Natural killer cell treated with Interleukin-12 subunit alpha and Interleukin-12 subunit beta and Interleukin-15 and Interleukin-18, amount 100 ng/mL, for 72 hours (primary cell): ENCODE measurements around the gene CYB5R3. TPM values are rescaled to one million over a fixed set of nuclear protein-coding genes. Genes with fewer than 3 reads are reported as not detected.

Experiments used
- ATAC-seq, 2 donors: fragments of 150-1000 bp; cut with Tn5 transposase in 1 of 2; sonication (Bioruptor Pico), chemical (Tn5 transposase) in 1 of 2; 2 replicates each; pipeline ENCODE4 v1.10.0; 2021
- DNase-seq: peaks from one replicate; pipeline ENCODE4 v3.0.0; 2022; ENCODE audit warnings: low spot score
- H3K27ac Mint-ChIP-seq, 2 donors: 1 replicate in 1 of 2; 2 replicates in 1 of 2; pipeline ENCODE4 v1.8.0; 2022; ENCODE audit warnings: mixed read lengths in 2 of 2, mild to moderate bottlenecking in 1 of 2, moderate library complexity in 1 of 2
- H3K27me3 Mint-ChIP-seq, 2 donors: 1 replicate in 1 of 2; 2 replicates in 1 of 2; pipeline ENCODE4 v1.8.0; 2022; ENCODE audit warnings: mixed read lengths in 2 of 2
- H3K36me3 Mint-ChIP-seq: one replicate; pipeline ENCODE4 v1.8.0; 2022; ENCODE audit warnings: mixed read lengths
- H3K4me1 Mint-ChIP-seq, 2 donors: 1 replicate in 1 of 2; 2 replicates in 1 of 2; pipeline ENCODE4 v1.8.0; 2022; ENCODE audit warnings: low read depth in 2 of 2, mixed read lengths in 2 of 2, mild to moderate bottlenecking in 1 of 2
- H3K4me3 Mint-ChIP-seq: one replicate; pipeline ENCODE4 v1.8.0; 2022; ENCODE audit warnings: mixed read lengths
- H3K9me3 Mint-ChIP-seq: 2 replicates; pipeline ENCODE4 v1.8.0; 2022; ENCODE audit warnings: mixed read lengths
- total RNA-seq, 2 donors: library from RNA; stranded (reverse); gene quantifications; one replicate each; pipeline ENCODE4 v1.2.3, GENCODE V29; 2022

The CYB5R3 gene
- total RNA-seq, 2 donors from 2014 or later: 79.6 to 96.7 TPM

DNA sequence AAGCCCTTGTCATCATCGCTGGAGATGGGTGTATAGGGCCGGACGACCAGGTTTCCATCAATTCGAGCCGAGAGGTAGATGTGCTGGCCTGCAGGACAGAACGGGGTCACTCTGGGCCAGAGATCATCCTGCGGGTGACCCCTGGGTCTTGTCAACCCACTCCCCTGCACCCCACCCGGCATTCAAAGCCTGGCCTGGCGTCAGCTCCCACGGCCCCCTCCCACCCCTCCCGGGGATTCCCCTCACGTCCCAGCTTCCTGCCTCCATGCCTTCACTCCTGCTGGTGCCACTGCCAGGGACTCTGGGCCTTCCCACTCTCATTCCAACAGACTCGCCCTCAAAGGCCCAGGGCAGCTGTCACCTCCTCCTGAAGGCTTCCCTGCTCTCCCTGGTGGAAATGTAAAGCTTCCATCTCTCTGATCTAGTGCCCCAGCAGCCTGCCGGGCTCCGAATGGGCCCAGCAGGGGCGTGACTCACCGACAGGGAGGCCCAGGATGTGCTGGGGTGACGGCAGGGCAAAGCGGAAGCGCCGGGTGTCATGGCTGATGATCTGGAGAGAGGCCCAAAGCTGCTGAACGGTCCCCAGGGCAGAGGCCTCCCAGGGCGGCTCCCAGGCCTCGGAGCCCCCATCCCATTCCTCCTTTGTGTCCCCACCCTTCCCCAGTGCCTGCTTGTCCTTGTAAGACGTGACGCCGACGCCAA is 18.1 kb downstream of the CYB5R3 start:
- H3K36me3 Mint-ChIP-seq: no peaks in the 10 kb centered on the region
- H3K27me3 Mint-ChIP-seq: no peaks in the 10 kb centered on the region
- no peak overlapping the region for H3K4me3 Mint-ChIP-seq
- DNase-seq (no peak), ATAC-seq (peak in 1 of 2 donors; percentile 37)
- H3K4me1 Mint-ChIP-seq: peaks cover 0 to 2% of the 10 kb centered on the region in 2 donors
- no peaks in the 10 kb centered on the region for H3K9me3 Mint-ChIP-seq
- no peak overlapping the region for H3K27ac Mint-ChIP-seq

DNA sequence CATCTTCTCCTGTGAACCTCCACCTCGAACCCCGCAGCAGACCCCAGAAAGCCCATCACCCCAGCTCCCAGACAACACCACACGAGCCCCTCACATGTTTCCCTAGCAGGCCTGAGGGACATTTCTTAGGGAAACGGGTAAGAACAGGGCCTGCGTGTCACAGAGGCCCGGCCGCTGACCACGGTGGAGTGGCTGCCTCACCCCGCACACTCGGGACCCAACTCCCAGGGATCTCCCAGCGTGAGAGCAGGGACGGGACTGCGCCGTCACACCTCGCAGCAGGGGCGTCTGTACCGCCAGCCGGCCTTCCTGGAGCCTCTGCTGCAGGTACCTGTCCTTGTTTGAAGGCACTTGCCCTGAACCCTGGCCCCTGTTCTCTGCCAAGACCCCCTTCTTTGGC is 19.0 kb downstream of the CYB5R3 start:
- Mint-ChIP-seq H3K9me3 (no peaks in the 10 kb centered on the region), H3K36me3 (no peaks in the 10 kb centered on the region), H3K4me3 (no peak overlapping the region)

DNA sequence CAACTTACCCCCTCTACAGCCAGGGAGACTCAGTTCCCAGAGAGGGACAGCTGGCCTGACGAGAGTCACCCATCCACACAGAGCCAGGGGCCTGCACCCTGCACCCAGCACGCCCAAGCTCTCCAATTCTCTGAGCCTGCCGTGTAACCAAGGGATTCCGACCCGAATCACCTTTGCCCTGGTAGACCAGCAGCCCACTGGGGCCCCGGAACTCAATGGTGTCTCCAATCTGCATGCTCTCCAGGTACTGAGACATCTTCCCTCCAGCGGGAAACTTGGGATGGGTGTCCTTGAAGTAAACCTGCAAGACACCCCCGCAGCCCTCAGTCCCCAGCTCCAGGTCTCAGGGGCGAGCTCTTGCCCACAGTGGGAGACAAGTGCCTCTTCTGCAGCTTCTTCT is 21.2 kb downstream of the CYB5R3 start:
- DNase-seq (no peak), ATAC-seq (no peak)
- no peaks in the 10 kb centered on the region for H3K4me1 Mint-ChIP-seq
- H3K9me3 Mint-ChIP-seq: no peaks in the 10 kb centered on the region
- H3K27ac Mint-ChIP-seq: no peak overlapping the region
- no peaks in the 10 kb centered on the region for H3K36me3 Mint-ChIP-seq
- H3K27me3 Mint-ChIP-seq: no peaks in the 10 kb centered on the region
- no peak overlapping the region for H3K4me3 Mint-ChIP-seq

More for the DNA sequence above, 19.0 kb downstream of the CYB5R3 start:
- H3K27ac Mint-ChIP-seq: no peak overlapping the region
- DNase-seq (no peak), ATAC-seq (no peak)
- H3K4me1 Mint-ChIP-seq: no peaks in the 10 kb centered on the region
- no peaks in the 10 kb centered on the region for H3K27me3 Mint-ChIP-seq

DNA sequence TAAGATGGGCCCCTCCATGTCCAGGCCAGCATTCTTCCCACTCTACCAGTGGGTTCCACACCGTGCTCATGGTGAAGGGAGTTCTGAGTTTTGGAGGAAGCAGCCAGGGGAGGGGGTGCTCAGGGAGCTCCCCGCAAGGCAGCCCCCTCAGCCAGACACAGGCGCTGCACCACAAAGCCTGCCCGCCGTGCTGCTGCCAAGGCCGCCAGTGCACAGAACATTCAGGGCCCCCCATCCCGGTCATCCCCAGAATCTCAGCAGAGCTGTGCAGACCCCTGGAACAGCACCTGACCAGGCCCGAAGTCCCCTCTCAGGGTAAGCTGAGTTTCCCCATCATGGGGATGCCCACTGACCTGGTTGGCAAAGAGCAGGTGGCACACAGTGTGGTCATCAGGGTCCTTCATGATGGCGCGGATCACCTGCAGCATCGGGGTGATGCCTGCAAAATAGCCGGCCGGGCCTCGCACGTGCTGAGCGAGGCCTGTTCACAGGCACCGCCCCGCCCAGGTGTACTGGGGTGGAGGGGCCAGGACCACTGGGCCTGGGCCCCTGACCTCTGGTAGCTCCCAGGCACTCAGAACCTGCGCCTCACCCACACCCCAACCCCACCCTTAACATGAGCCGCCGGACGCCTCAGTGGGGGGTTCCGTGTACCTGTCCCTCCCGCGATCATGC is 22.1 kb downstream of the CYB5R3 start:
- H3K4me3 Mint-ChIP-seq: no peak overlapping the region
- DNase-seq (no peak), ATAC-seq (no peak)
- no peaks in the 10 kb centered on the region for H3K36me3 Mint-ChIP-seq
- no peak overlapping the region for H3K27ac Mint-ChIP-seq
- H3K9me3 Mint-ChIP-seq: no peaks in the 10 kb centered on the region
- no peaks in the 10 kb centered on the region for H3K4me1 Mint-ChIP-seq
- H3K27me3 Mint-ChIP-seq: no peaks in the 10 kb centered on the region

DNA sequence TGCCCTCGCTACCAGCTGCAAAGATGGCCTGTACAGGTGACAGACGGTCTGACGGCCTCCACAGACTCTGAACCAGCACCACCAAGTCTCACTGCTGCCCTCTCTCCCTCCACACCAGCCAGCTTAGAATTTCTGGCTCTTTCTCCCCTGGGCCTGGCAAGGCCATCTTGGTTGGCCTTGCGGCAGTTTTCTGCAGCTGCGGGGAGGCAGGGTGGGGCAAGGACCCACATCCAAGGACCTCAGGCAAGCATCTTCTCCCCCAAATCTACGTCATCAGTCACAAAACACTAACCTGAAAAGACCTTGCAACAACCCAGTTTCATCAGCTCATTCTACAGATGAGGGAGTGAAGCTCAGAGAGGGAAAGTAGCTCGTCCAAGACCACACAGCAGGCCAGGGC is 22.8 kb downstream of the CYB5R3 start:
- H3K36me3 Mint-ChIP-seq: no peaks in the 10 kb centered on the region
- no peak for ATAC-seq
- peaks cover 3% of the 10 kb centered on the region in 2 donors for H3K4me1 Mint-ChIP-seq
- H3K27me3 Mint-ChIP-seq: no peaks in the 10 kb centered on the region
- no peaks in the 10 kb centered on the region for H3K9me3 Mint-ChIP-seq
- H3K27ac Mint-ChIP-seq: no peak overlapping the region
- DNase-seq: no peak
- H3K4me3 Mint-ChIP-seq: no peak overlapping the region

DNA sequence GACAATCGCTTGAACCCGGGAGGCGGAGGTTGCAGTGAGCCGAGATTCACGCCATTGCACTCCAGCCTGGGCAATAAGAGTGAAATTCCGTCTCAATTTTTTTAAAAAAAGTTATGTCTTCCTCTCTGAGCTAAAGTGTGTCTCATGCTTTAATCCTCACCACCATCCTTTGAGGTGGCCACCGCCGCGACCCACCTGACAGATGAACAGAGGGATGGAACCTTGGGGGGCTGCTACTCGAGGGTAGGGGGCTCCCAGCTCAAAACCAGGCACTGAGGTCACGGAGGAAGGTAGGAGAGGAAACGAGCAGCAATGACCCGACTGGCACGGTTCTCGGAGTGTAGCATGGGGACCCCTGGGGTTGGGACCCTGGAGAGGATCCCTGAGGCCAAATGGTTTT is 23.8 kb downstream of the CYB5R3 start:
- H3K9me3 Mint-ChIP-seq: no peaks in the 10 kb centered on the region
- no peaks in the 10 kb centered on the region for H3K36me3 Mint-ChIP-seq

DNA sequence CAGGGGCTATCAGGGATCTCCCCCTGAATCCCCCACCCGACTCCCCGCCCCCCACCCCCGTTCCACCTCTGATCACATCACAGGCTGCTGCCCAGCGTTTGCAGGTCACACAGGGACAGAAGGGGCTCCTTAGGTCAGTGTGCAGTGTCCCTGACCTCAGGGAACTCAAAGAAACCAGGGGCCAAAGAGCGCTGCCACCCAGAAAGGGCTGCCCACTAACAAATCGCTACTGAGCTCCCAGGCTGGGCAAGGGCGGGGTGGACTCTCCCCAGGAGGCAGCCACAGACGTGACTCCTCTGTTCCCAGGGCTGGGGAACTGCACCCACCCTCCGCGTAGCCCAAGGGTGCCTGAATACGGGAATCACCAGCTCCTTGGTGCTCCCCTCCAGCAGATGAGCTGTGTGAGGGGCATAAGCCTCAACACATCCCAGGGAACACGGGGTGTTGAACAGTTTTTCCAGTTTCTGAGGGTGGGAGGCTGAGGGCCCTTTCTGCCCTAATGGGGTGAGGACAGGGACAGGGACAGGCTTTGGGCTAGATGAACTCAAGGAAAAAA is 24.6 kb downstream of the CYB5R3 start:
- no peaks in the 10 kb centered on the region for H3K27me3 Mint-ChIP-seq
- peaks cover 4% of the 10 kb centered on the region in 2 donors for H3K4me1 Mint-ChIP-seq
- DNase-seq: no peak
- no peak overlapping the region for H3K27ac Mint-ChIP-seq
- no peaks in the 10 kb centered on the region for H3K9me3 Mint-ChIP-seq
- no peak for ATAC-seq
- H3K36me3 Mint-ChIP-seq: no peaks in the 10 kb centered on the region
- H3K4me3 Mint-ChIP-seq: no peak overlapping the region

More for the DNA sequence above, 23.8 kb downstream of the CYB5R3 start:
- no peak overlapping the region for H3K4me3 Mint-ChIP-seq
- H3K4me1 Mint-ChIP-seq: peaks cover 4% of the 10 kb centered on the region in 2 donors
- ATAC-seq (no peak), DNase-seq (no peak)
- H3K27me3 Mint-ChIP-seq: no peaks in the 10 kb centered on the region
- H3K27ac Mint-ChIP-seq: no peak overlapping the region

DNA sequence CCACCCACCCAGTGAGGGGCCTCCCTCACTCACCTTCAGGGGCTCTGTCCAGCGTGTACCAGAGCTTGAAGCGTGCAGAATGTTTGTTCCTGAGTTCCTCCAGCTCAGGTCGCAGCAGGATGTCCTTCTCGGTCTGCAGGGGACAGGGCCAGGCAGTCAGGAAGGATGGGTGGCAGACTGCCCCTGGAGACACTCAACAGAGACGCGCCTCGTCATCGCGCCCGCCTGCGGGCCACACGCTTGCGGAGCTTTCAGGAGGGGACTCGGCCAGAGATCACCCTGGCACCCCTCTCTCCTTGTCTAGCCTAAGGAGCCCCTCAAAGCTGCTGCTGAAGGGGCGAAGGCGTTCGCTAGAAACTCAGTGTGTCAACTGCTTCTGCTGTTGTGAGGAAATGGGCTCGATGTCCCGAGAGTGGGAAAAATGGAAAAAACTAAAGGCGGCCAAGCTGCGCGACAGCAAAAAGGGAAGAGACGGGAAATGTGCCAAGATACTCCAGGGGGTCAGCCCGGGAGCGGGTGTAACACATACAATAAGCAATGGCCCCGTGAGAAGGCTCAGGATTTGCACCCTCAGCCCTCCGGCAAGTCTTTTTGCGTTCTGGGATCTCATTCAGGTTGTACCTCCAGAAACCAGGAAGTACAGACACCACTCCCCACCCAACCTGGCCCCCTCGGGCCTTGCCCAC is 25.3 kb downstream of the CYB5R3 start:
- no peaks in the 10 kb centered on the region for H3K27me3 Mint-ChIP-seq
- no peak overlapping the region for H3K4me3 Mint-ChIP-seq
- peaks cover 4% of the 10 kb centered on the region in 2 donors for H3K4me1 Mint-ChIP-seq
- no peak for DNase-seq
- no peaks in the 10 kb centered on the region for H3K9me3 Mint-ChIP-seq
- no peak overlapping the region for H3K27ac Mint-ChIP-seq
- H3K36me3 Mint-ChIP-seq: no peaks in the 10 kb centered on the region
- no peak for ATAC-seq

DNA sequence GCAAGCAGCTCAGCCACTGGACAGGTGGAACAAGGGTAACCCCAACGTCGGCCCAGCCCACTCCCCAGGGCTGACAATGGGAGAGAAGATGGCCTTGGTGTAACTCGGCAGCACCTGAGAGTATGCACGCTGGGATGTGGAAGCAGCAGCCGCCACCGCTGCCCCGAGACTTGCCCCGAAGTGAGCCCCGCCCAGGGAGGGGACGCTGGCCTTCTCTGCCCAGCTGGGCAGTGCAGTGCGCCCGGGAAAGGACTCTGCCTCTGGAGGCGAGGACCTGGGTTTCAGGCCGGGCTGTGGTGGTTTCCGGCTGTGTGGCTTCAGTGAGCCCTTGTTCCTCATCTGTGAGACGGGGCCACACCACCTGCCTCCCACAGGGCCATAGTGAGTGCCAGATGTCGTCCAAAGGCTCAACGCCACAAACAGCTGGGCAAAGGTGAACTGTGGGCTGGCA is 25.9 kb downstream of the CYB5R3 start:
- no peak for DNase-seq
- no peak overlapping the region for H3K4me3 Mint-ChIP-seq
- ATAC-seq: no peak
- peaks cover 4% of the 10 kb centered on the region in 2 donors for H3K4me1 Mint-ChIP-seq
- no peaks in the 10 kb centered on the region for H3K36me3 Mint-ChIP-seq
- H3K9me3 Mint-ChIP-seq: no peaks in the 10 kb centered on the region
- H3K27me3 Mint-ChIP-seq: no peaks in the 10 kb centered on the region
- no peak overlapping the region for H3K27ac Mint-ChIP-seq

DNA sequence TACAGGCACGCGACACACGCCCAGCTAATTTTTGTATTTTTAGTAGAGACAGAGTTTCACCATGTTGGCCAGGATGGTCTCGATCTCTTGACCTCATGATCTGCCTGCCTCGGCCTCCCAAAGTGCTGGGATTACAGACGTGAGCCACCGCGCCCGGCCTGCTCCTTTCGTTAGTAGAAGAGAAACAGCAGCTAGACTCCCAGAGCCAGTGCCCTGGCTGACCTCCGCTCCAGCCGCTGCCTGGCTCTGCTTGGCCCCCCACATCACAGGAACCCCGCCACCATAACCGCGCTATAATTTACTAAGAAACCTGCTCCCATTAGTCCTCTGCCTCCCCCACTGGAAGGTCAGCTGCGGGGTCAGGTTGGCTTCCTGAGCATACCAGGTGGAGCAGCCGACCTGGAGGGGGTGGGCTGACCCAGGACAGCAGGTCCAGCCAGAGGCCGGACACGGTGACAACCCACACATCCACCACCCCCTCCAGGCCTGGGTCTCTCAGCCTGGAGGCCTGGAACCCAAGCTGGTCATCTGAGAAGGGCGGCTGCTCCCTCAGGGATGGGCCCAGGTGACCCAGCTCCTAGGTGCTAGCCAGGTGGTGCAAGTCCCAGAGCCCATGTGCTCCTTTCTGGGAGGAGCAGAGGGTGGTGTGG is 27.0 kb downstream of the CYB5R3 start:
- H3K27me3 Mint-ChIP-seq: no peaks in the 10 kb centered on the region
- no peak overlapping the region for H3K4me3 Mint-ChIP-seq
- H3K36me3 Mint-ChIP-seq: no peaks in the 10 kb centered on the region
- H3K9me3 Mint-ChIP-seq: no peaks in the 10 kb centered on the region
- no peak for DNase-seq
- H3K27ac Mint-ChIP-seq: no peak overlapping the region
- ATAC-seq: no peak
- peaks cover 4 to 9% of the 10 kb centered on the region in 2 donors for H3K4me1 Mint-ChIP-seq

DNA sequence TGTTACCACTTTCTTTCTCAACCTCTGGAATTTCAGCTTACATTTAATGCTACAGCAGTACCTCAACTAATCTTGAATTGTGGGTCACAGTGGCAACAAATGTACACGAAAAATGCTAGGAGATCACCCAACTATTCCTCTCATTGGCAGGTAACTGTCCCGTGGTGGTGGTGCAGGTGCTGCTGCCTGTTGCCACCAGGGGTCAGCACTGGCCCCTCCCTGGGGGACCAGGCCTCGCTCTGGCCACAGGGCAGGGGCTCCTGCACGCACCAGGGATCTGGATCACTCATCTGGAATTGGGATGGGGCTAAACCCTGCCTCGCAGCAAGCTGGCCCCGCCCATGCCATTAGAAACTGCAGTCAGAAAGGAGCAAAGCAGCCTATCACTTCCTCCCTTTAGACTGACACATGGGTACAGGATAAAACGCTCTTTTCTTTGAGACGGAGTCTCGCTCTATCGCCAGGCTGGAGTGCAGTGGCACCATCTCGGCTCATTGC is 27.6 kb downstream of the CYB5R3 start:
- Mint-ChIP-seq H3K27me3 (no peaks in the 10 kb centered on the region), H3K4me1 (peaks cover 4 to 9% of the 10 kb centered on the region in 2 donors), H3K9me3 (no peaks in the 10 kb centered on the region), H3K4me3 (no peak overlapping the region), H3K36me3 (no peaks in the 10 kb centered on the region), H3K27ac (peak overlapping the region in 1 of 2 donors; percentile 13)
- peak; percentile 66 to 75 for ATAC-seq
- no peak for DNase-seq

DNA sequence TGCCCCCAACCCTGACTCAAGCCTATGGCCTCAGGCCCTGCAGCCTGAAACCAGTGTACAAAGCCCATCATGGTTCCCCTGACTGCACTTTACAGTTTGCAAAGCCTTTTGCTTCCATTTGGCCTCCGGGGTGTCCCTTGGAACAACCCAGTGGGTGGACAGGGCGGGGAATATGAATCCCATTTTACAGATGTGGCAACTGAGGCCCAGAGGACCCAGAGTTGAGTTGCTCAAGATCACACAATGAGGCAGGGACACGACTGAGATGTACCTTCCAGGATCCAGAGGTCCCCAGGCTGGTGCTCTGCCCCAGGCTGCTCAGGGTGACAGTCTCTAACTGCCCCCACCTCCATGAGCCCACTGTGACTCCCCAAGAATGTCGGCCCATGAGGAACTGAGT is 29.1 kb downstream of the CYB5R3 start:
- DNase-seq: no peak
- Mint-ChIP-seq H3K9me3 (no peaks in the 10 kb centered on the region), H3K27ac (no peak overlapping the region), H3K4me1 (peaks cover 13 to 21% of the 10 kb centered on the region in 2 donors), H3K27me3 (no peaks in the 10 kb centered on the region), H3K4me3 (no peak overlapping the region), H3K36me3 (no peaks in the 10 kb centered on the region)
- ATAC-seq: no peak

DNA sequence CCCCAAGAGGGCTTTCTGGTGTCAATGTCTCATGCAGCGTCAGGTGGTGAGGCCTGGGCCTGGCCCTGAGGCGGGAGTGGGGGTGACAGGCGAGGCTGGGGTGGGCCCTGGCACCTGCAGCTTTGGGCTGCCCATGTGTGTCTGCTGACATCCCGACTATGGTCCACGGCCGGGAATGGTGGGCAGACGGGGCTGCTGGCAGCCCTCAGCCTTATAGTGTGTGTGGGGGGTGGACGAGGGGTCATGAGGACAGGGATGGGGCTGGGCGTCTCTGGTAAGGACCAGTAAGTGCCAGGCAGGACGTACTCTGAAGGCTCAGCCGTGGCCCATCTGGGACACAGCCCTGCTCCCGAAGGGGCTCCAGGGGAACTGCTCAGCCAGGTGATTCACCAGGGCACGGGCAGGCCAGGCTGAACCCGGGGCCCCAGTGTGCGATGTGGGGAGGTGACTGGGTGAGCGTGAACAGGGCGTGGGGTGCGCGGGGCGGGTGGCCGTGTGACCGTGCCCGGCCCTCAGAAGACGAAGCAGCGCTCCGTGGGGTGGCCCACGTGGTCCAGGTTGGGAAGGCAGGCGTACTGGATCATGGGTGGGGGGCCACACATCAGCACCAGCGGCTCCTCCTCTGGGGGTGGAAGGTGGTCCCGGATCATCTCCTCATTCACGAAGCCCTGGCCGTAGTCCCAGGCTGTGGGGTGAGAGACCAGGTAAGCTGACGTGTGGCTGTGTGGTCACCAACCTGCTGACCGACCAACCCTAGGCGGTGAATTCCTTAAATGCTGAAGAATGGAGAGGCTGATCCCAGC is 29.7 kb downstream of the CYB5R3 start:
- Mint-ChIP-seq H3K9me3 (no peaks in the 10 kb centered on the region), H3K36me3 (no peaks in the 10 kb centered on the region), H3K27me3 (no peaks in the 10 kb centered on the region), H3K27ac (no peak overlapping the region), H3K4me3 (no peak overlapping the region), H3K4me1 (peaks cover 17 to 22% of the 10 kb centered on the region in 2 donors)
- DNase-seq (no peak), ATAC-seq (no peak)
